PC-3 (cell line): Measurements from ENCODE around the gene ATP1A4.

Experiments used
- EZH2 ChIP-seq: fragments of 300-600 bp; sonication (generic); IDR thresholded peaks from one replicate; pipeline ENCODE4 v1.6.1; 2017; ENCODE audit warnings: antibody characterized with exemption, mild to moderate bottlenecking, low read length; ENCODE audit not compliant: unreplicated experiment
- EZH2phosphoT487 ChIP-seq: fragments of 300-600 bp; sonication (generic); IDR thresholded peaks from 2 replicates; pipeline ENCODE4 v1.6.1; 2018; ENCODE audit warnings: mild to moderate bottlenecking, antibody characterized with exemption, low read length, borderline replicate concordance
- TF ChIP-seq, protein P1 (sequence below): fragments of 300-600 bp; sonication (generic); conservative IDR thresholded peaks from 2 replicates; pipeline ENCODE4 v1.5.1; 2017; ENCODE audit warnings: antibody characterized with exemption, low read depth, mild to moderate bottlenecking, low read length

DNA sequence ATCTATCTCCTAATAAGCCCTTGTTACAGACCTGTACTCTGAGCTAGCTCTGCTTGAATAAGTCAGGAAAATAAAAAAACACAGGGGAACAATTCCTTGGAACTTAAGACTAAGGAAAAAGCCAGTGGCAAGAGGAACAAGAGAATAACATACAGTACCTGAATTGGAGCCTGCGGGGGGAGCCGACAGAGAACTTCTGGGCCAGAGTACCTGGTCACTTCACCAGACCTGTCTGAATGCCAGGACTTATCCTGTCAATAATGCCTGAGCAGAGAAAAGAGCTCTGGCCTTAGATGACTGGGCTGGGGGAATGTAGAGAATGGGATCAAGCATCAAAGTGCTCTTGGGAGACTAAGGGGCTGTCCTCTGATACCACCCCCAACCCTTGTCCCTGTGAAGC, 68.9 kb downstream of the ATP1A4 start:
- TF ChIP-seq, protein P1, sequence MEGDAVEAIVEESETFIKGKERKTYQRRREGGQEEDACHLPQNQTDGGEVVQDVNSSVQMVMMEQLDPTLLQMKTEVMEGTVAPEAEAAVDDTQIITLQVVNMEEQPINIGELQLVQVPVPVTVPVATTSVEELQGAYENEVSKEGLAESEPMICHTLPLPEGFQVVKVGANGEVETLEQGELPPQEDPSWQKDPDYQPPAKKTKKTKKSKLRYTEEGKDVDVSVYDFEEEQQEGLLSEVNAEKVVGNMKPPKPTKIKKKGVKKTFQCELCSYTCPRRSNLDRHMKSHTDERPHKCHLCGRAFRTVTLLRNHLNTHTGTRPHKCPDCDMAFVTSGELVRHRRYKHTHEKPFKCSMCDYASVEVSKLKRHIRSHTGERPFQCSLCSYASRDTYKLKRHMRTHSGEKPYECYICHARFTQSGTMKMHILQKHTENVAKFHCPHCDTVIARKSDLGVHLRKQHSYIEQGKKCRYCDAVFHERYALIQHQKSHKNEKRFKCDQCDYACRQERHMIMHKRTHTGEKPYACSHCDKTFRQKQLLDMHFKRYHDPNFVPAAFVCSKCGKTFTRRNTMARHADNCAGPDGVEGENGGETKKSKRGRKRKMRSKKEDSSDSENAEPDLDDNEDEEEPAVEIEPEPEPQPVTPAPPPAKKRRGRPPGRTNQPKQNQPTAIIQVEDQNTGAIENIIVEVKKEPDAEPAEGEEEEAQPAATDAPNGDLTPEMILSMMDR = no peak
- TF ChIP-seq EZH2 (no peak), EZH2phosphoT487 (no peak)
